Measurements from ENCODE around the gene LAMA2. TPM values are rescaled to one million over a fixed set of nuclear protein-coding genes. Genes with fewer than 3 reads are reported as not detected.

LAMA2 gene
- polyA plus RNA-seq, 1 donor, result 5.4 TPM

GRCh38 chr6:129451187-129451586, 568.2 kb downstream of the LAMA2 start:
- Histone ChIP-seq H3K36me3 (ENCODE audit: control insufficient read depth, insufficient read depth, low read length) (no peaks in the 10 kb centered on the region), H3K27me3 (ENCODE audit: control insufficient read depth, insufficient read depth, low read length) (no peaks in the 10 kb centered on the region), H3K4me1 (ENCODE audit: control insufficient read depth, insufficient read depth, low read length) (no peaks in the 10 kb centered on the region), H3K27ac (ENCODE audit: low read length) (no peak overlapping the region), H3K9me3 (ENCODE audit: control insufficient read depth, low read depth, low read length) (no peaks in the 10 kb centered on the region), H3K4me3 (ENCODE audit: low read length) (no peak overlapping the region)
- no peak for DNase-seq

- WGBS (ENCODE audit: insufficient coverage, low lambda C conversion rate), result 93% methylated on average over 2 of the region's 3 CpGs
- no peak overlapping the region for H3K27ac ChIP-seq (ENCODE audit: low read length)
- H3K4me3 ChIP-seq (ENCODE audit: low read length), result no peak overlapping the region
- H3K27me3 ChIP-seq (ENCODE audit: control insufficient read depth, insufficient read depth, low read length), result no peaks in the 10 kb centered on the region
- DNase-seq, result no peak
- no peaks in the 10 kb centered on the region for H3K36me3 ChIP-seq (ENCODE audit: control insufficient read depth, insufficient read depth, low read length)
- no peaks in the 10 kb centered on the region for H3K9me3 ChIP-seq (ENCODE audit: control insufficient read depth, low read depth, low read length)
- H3K4me1 ChIP-seq (ENCODE audit: control insufficient read depth, insufficient read depth, low read length), result no peaks in the 10 kb centered on the region
Measured at GRCh38 chr6:129453073-129453472, 570.1 kb downstream of the LAMA2 start.

- Histone ChIP-seq H3K36me3 (ENCODE audit: control insufficient read depth, insufficient read depth, low read length) (no peaks in the 10 kb centered on the region), H3K4me3 (ENCODE audit: low read length) (no peak overlapping the region), H3K27ac (ENCODE audit: low read length) (no peak overlapping the region), H3K4me1 (ENCODE audit: control insufficient read depth, insufficient read depth, low read length) (no peaks in the 10 kb centered on the region), H3K9me3 (ENCODE audit: control insufficient read depth, low read depth, low read length) (no peaks in the 10 kb centered on the region), H3K27me3 (ENCODE audit: control insufficient read depth, insufficient read depth, low read length) (no peaks in the 10 kb centered on the region)
- 86% methylated on average over 1 of the region's 1 CpG for WGBS (ENCODE audit: insufficient coverage, low lambda C conversion rate)
- DNase-seq, result no peak
Measured at GRCh38 chr6:129454488-129454887, 571.5 kb downstream of the LAMA2 start.

- Histone ChIP-seq H3K4me3 (ENCODE audit: low read length) (no peak overlapping the region), H3K36me3 (ENCODE audit: control insufficient read depth, insufficient read depth, low read length) (no peaks in the 10 kb centered on the region), H3K27me3 (ENCODE audit: control insufficient read depth, insufficient read depth, low read length) (no peaks in the 10 kb centered on the region), H3K27ac (ENCODE audit: low read length) (no peak overlapping the region), H3K9me3 (ENCODE audit: control insufficient read depth, low read depth, low read length) (no peaks in the 10 kb centered on the region), H3K4me1 (ENCODE audit: control insufficient read depth, insufficient read depth, low read length) (no peaks in the 10 kb centered on the region)
- DNase-seq, result no peak
- 100% methylated on average over 2 of the region's 3 CpGs for WGBS (ENCODE audit: insufficient coverage, low lambda C conversion rate)
Measured at GRCh38 chr6:129455126-129455769, 572.3 kb downstream of the LAMA2 start.

- no peak for DNase-seq
- WGBS (ENCODE audit: insufficient coverage, low lambda C conversion rate), result 40% methylated on average over 1 of the region's 2 CpGs
- H3K36me3 ChIP-seq (ENCODE audit: control insufficient read depth, insufficient read depth, low read length), result no peaks in the 10 kb centered on the region
- no peaks in the 10 kb centered on the region for H3K9me3 ChIP-seq (ENCODE audit: control insufficient read depth, low read depth, low read length)
- no peak overlapping the region for H3K4me3 ChIP-seq (ENCODE audit: low read length)
- H3K27ac ChIP-seq (ENCODE audit: low read length), result no peak overlapping the region
- H3K4me1 ChIP-seq (ENCODE audit: control insufficient read depth, insufficient read depth, low read length), result no peaks in the 10 kb centered on the region
- no peaks in the 10 kb centered on the region for H3K27me3 ChIP-seq (ENCODE audit: control insufficient read depth, insufficient read depth, low read length)
Measured at GRCh38 chr6:129460221-129460620, 577.3 kb downstream of the LAMA2 start.

GRCh38 chr6:129469070-129469662, 586.2 kb downstream of the LAMA2 start:
- DNase-seq, result no peak
- no peak overlapping the region for H3K27ac ChIP-seq (ENCODE audit: low read length)
- no peaks in the 10 kb centered on the region for H3K36me3 ChIP-seq (ENCODE audit: control insufficient read depth, insufficient read depth, low read length)
- no peaks in the 10 kb centered on the region for H3K4me1 ChIP-seq (ENCODE audit: control insufficient read depth, insufficient read depth, low read length)
- H3K9me3 ChIP-seq (ENCODE audit: control insufficient read depth, low read depth, low read length), result no peaks in the 10 kb centered on the region
- no peaks in the 10 kb centered on the region for H3K27me3 ChIP-seq (ENCODE audit: control insufficient read depth, insufficient read depth, low read length)
- WGBS (ENCODE audit: insufficient coverage, low lambda C conversion rate), result 90% methylated on average over 3 of the region's 3 CpGs
- no peak overlapping the region for H3K4me3 ChIP-seq (ENCODE audit: low read length)

GRCh38 chr6:129472239-129472638, 589.3 kb downstream of the LAMA2 start:
- WGBS (ENCODE audit: insufficient coverage, low lambda C conversion rate), result 0% methylated on average over 1 of the region's 3 CpGs
- H3K9me3 ChIP-seq (ENCODE audit: control insufficient read depth, low read depth, low read length), result no peaks in the 10 kb centered on the region
- no peaks in the 10 kb centered on the region for H3K27me3 ChIP-seq (ENCODE audit: control insufficient read depth, insufficient read depth, low read length)
- H3K4me3 ChIP-seq (ENCODE audit: low read length), result no peak overlapping the region
- no peaks in the 10 kb centered on the region for H3K36me3 ChIP-seq (ENCODE audit: control insufficient read depth, insufficient read depth, low read length)
- H3K27ac ChIP-seq (ENCODE audit: low read length), result no peak overlapping the region
- no peak for DNase-seq
- H3K4me1 ChIP-seq (ENCODE audit: control insufficient read depth, insufficient read depth, low read length), result no peaks in the 10 kb centered on the region

- Histone ChIP-seq H3K27me3 (ENCODE audit: control insufficient read depth, insufficient read depth, low read length) (no peaks in the 10 kb centered on the region), H3K9me3 (ENCODE audit: control insufficient read depth, low read depth, low read length) (no peaks in the 10 kb centered on the region), H3K4me1 (ENCODE audit: control insufficient read depth, insufficient read depth, low read length) (no peaks in the 10 kb centered on the region), H3K27ac (ENCODE audit: low read length) (no peak overlapping the region), H3K36me3 (ENCODE audit: control insufficient read depth, insufficient read depth, low read length) (no peaks in the 10 kb centered on the region), H3K4me3 (ENCODE audit: low read length) (no peak overlapping the region)
- no CpG with 5 or more reads among the region's 3 CpGs for whole genome bisulfite sequencing (ENCODE audit: insufficient coverage, low lambda C conversion rate)
- DNase-seq, result no peak
Measured at GRCh38 chr6:129473546-129473945, 590.6 kb downstream of the LAMA2 start.

- no peak for DNase-seq
- no peaks in the 10 kb centered on the region for H3K9me3 ChIP-seq (ENCODE audit: control insufficient read depth, low read depth, low read length)
- no peaks in the 10 kb centered on the region for H3K4me1 ChIP-seq (ENCODE audit: control insufficient read depth, insufficient read depth, low read length)
- no peaks in the 10 kb centered on the region for H3K27me3 ChIP-seq (ENCODE audit: control insufficient read depth, insufficient read depth, low read length)
- no peaks in the 10 kb centered on the region for H3K36me3 ChIP-seq (ENCODE audit: control insufficient read depth, insufficient read depth, low read length)
- no CpG with 5 or more reads among the region's 7 CpGs for WGBS (ENCODE audit: insufficient coverage, low lambda C conversion rate)
- no peak overlapping the region for H3K4me3 ChIP-seq (ENCODE audit: low read length)
- H3K27ac ChIP-seq (ENCODE audit: low read length), result no peak overlapping the region
Measured at GRCh38 chr6:129475477-129476247, 592.7 kb downstream of the LAMA2 start.

- no peak overlapping the region for H3K4me3 ChIP-seq (ENCODE audit: low read length)
- no peaks in the 10 kb centered on the region for H3K27me3 ChIP-seq (ENCODE audit: control insufficient read depth, insufficient read depth, low read length)
- H3K27ac ChIP-seq (ENCODE audit: low read length), result no peak overlapping the region
- H3K36me3 ChIP-seq (ENCODE audit: control insufficient read depth, insufficient read depth, low read length), result no peaks in the 10 kb centered on the region
- H3K9me3 ChIP-seq (ENCODE audit: control insufficient read depth, low read depth, low read length), result no peaks in the 10 kb centered on the region
- no peak for DNase-seq
- no peaks in the 10 kb centered on the region for H3K4me1 ChIP-seq (ENCODE audit: control insufficient read depth, insufficient read depth, low read length)
- 100% methylated on average over 1 of the region's 4 CpGs for WGBS (ENCODE audit: insufficient coverage, low lambda C conversion rate)
Measured at GRCh38 chr6:129476248-129476564, 593.3 kb downstream of the LAMA2 start.

Data from large intestine (tissue), 3 donors.